ENCODE results near the gene CNDP1.
"Not testable (repeated sequence)": the region's sequence is repeated elsewhere in the genome, so short reads cannot be mapped to it uniquely, and the experiment has no call there.

- not testable (repeated sequence) for TF ChIP-seq CTCF, POLR2A (IDR thresholded peaks at IDR 0.05)
Measured at GRCh38 chr18:74500774-74501173, 33.5 kb upstream of the CNDP1 start.
